WTC11 (cell line): ENCODE data around the gene CNTFR.

Source experiments
- ATF2 ChIP-seq: sonication (generic); formaldehyde crosslinking; IDR thresholded peaks from 2 replicates; pipeline ENCODE4 v1.8.1; 2022; ENCODE audit warnings: low read depth, missing genetic modification reagents, borderline replicate concordance
- FOXP1 ChIP-seq: sonication (generic); formaldehyde crosslinking; IDR thresholded peaks from 2 replicates; pipeline ENCODE4 v1.8.0; 2022; ENCODE audit warnings: missing genetic modification reagents, mild to moderate bottlenecking, moderate library complexity, borderline replicate concordance
- JUN ChIP-seq: sonication (generic); formaldehyde crosslinking; IDR thresholded peaks from 2 replicates; pipeline ENCODE4 v1.8.0; 2023; ENCODE audit warnings: mild to moderate bottlenecking, missing genetic modification reagents
- USF2 ChIP-seq: sonication (generic); formaldehyde crosslinking; IDR thresholded peaks from 2 replicates; pipeline ENCODE4 v1.8.1; 2023; ENCODE audit warnings: mild to moderate bottlenecking, missing genetic modification reagents, moderate library complexity
- TF ChIP-seq, protein P1 (sequence below): fragments of 200-600 bp; IDR thresholded peaks from 2 replicates; pipeline ENCODE4 v1.8.0; 2022; ENCODE audit warnings: antibody characterized with exemption
- TF ChIP-seq, protein P2 (sequence below): fragments of 250-450 bp; sonication (Bioruptor Pico); IDR thresholded peaks from 2 replicates; pipeline ENCODE4 v1.9.0; 2021; ENCODE audit warnings: mild to moderate bottlenecking

GRCh38 chr9:34502471-34502870 lies 87.1 kb downstream of the CNTFR start:
- no peak for TF ChIP-seq USF2 (CRISPR knock-in tag)
- TF ChIP-seq, protein P1, sequence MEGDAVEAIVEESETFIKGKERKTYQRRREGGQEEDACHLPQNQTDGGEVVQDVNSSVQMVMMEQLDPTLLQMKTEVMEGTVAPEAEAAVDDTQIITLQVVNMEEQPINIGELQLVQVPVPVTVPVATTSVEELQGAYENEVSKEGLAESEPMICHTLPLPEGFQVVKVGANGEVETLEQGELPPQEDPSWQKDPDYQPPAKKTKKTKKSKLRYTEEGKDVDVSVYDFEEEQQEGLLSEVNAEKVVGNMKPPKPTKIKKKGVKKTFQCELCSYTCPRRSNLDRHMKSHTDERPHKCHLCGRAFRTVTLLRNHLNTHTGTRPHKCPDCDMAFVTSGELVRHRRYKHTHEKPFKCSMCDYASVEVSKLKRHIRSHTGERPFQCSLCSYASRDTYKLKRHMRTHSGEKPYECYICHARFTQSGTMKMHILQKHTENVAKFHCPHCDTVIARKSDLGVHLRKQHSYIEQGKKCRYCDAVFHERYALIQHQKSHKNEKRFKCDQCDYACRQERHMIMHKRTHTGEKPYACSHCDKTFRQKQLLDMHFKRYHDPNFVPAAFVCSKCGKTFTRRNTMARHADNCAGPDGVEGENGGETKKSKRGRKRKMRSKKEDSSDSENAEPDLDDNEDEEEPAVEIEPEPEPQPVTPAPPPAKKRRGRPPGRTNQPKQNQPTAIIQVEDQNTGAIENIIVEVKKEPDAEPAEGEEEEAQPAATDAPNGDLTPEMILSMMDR: no peak
- no peak for TF ChIP-seq ATF2 (CRISPR knock-in tag)
- TF ChIP-seq JUN (CRISPR knock-in tag): no peak
- TF ChIP-seq FOXP1: no peak
- TF ChIP-seq, protein P2, sequence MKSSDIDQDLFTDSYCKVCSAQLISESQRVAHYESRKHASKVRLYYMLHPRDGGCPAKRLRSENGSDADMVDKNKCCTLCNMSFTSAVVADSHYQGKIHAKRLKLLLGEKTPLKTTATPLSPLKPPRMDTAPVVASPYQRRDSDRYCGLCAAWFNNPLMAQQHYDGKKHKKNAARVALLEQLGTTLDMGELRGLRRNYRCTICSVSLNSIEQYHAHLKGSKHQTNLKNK: no peak
